Kidney (tissue), 14 donors: ENCODE data around the gene PPP1R15A. TPM values are rescaled to one million over a fixed set of nuclear protein-coding genes. Genes with fewer than 3 reads are reported as not detected.
"Not testable (repeated sequence)": the region's sequence is repeated elsewhere in the genome, so short reads cannot be mapped to it uniquely, and the experiment has no call there.

ENCODE experiments used
- DNase-seq, 5 donors: peaks; one replicate each; pipeline ENCODE4 v3.0.0-alpha.2; 2013 to 2020
- FAIRE-seq: peaks from 2 replicates; lab custom pipeline; 2012; peaks lifted over from hg19 to GRCh38; lab: Jason Lieb, UNC
- H3K27ac ChIP-seq, 2 donors: one replicate each; pipeline ENCODE4 v1.7.0; 2013; ENCODE audit warnings: low read depth in 2 of 2, low read length in 2 of 2, inconsistent platforms in 1 of 2
- H3K27me3 ChIP-seq: one replicate; pipeline ENCODE4 v1.7.1; 2013; ENCODE audit warnings: low read length, inconsistent platforms; ENCODE audit not compliant: control insufficient read depth, insufficient read depth
- H3K36me3 ChIP-seq, 3 donors: one replicate each; pipeline versions ENCODE4 v1.7.0 to v1.7.1; 2013; ENCODE audit warnings: low read length in 3 of 3, control low read depth in 1 of 3, inconsistent platforms in 1 of 3; ENCODE audit not compliant: insufficient read depth in 3 of 3, control insufficient read depth in 2 of 3
- H3K4me1 ChIP-seq, 3 donors: one replicate each; pipeline versions ENCODE4 v1.7.0 to v1.7.1; 2013; ENCODE audit warnings: low read length in 3 of 3, inconsistent platforms in 1 of 3, low read depth in 1 of 3; ENCODE audit not compliant: control insufficient read depth in 2 of 3, insufficient read depth in 2 of 3
- H3K4me3 ChIP-seq, 3 donors: one replicate each; pipeline versions ENCODE4 v1.7.0 to v1.8.1; 2013; ENCODE audit warnings: low read length in 3 of 3, control low read depth in 1 of 3, inconsistent platforms in 1 of 3
- H3K9ac ChIP-seq, 3 donors: one replicate each; pipeline versions ENCODE4 v1.7.0 to v1.7.1; 2013; ENCODE audit warnings: low read length in 3 of 3, control low read depth in 1 of 3, inconsistent platforms in 1 of 3
- H3K9me3 ChIP-seq, 3 donors: one replicate each; pipeline versions ENCODE4 v1.7.0 to v1.7.1; 2013; ENCODE audit warnings: low read length in 3 of 3, control low read depth in 1 of 3, inconsistent platforms in 1 of 3; ENCODE audit not compliant: control insufficient read depth in 2 of 3, insufficient read depth in 1 of 3
- CTCF ChIP-seq: IDR thresholded peaks from 3 replicates; pipeline ENCODE4 v1.5.1; 2012; ENCODE audit warnings: mild to moderate bottlenecking, moderate library complexity, borderline replicate concordance; ENCODE audit not compliant: insufficient read depth; ENCODE audit errors: extremely low read depth
- intact Hi-C: fragments of 100-400 bp; cut with DNase I; formaldehyde crosslinking; loops from one replicate; pipeline ENCODE4 v1.11.1; 2022
- polyA plus RNA-seq: library from polyadenylated mRNA; stranded (reverse); fragments of 350-450 nt; fragmentation: Illumina TruSeq; extraction: RNeasy Lipid Tissue Mini Kit (QIAGEN cat#74804); gene quantifications from one replicate; pipeline ENCODE4 v1.2.3, GENCODE V29; 2014; ENCODE audit warnings: low read depth, low replicate concordance; ENCODE audit not compliant: insufficient read depth
- total RNA-seq: library from RNA; stranded (reverse); fragmentation: NEBNext Ultra II Directional; extraction: Animal tissue kit (Norgen Biotek cat#: 25700); gene quantifications from one replicate; pipeline ENCODE4 v1.2.1, GENCODE V29; 2021
- donor health status: control.
- donor health status: control.
- donor health status: control.
- donor health status: control.
- donor health status: control.
- donor health status: DM: yes; HTN: yes; CAD: no.
- donor health status: Normal renal cell carcinoma (clear cell type).

Gene PPP1R15A
- total and polyA plus RNA-seq, 2 donors from 2014 or later = 24.7 to 45.1 TPM

- Histone ChIP-seq H3K4me1 (peaks cover 4 to 26% (median 13%) of the 10 kb centered on the region in 3 donors), H3K27me3 (no peaks in the 10 kb centered on the region)
- intact Hi-C loops = no loop called here
Observed at GRCh38 chr19:48872884-48873475, 759 bp downstream of the PPP1R15A start.

GRCh38 chr19:48873476-48874302 lies 1.5 kb downstream of the PPP1R15A start:
- H3K27ac ChIP-seq = peak overlapping the region; percentile 100
- H3K9ac ChIP-seq = peak overlapping the region; percentile 96 to 100 (median 99)
- H3K27me3 ChIP-seq = no peaks in the 10 kb centered on the region
- no peak for TF ChIP-seq CTCF
- no peak for FAIRE-seq
- peaks cover 0 to 14% (median 2%) of the 10 kb centered on the region in 3 donors for H3K36me3 ChIP-seq
- no peak for DNase-seq
- H3K4me1 ChIP-seq = peaks cover 4 to 26% (median 13%) of the 10 kb centered on the region in 3 donors
- H3K9me3 ChIP-seq = no peaks in the 10 kb centered on the region
- intact Hi-C loops = no loop called here
- H3K4me3 ChIP-seq = peak overlapping the region; percentile 98 to 100 (median 99)

More at GRCh38 chr19:48872884-48873475, 759 bp downstream of the PPP1R15A start:
- Histone ChIP-seq H3K36me3 (peaks cover 0 to 14% (median 2%) of the 10 kb centered on the region in 3 donors), H3K27ac (peak overlapping the region; percentile 100), H3K9me3 (no peaks in the 10 kb centered on the region), H3K4me3 (peak overlapping the region; percentile 98 to 100 (median 99)), H3K9ac (peak overlapping the region; percentile 99 to 100 (median 100))
- TF ChIP-seq CTCF = no peak
- FAIRE-seq (no peak), DNase-seq (peak; percentile 90 to 98 (median 94))

- H3K9ac ChIP-seq = peak overlapping the region in 2 of 3 donors; percentile 96 to 100
- H3K4me3 ChIP-seq = peak overlapping the region; percentile 37 to 100 (median 99)
- no peaks in the 10 kb centered on the region for H3K9me3 ChIP-seq
- no peak for DNase-seq
- intact Hi-C loops = no loop called here
- no peaks in the 10 kb centered on the region for H3K27me3 ChIP-seq
- peaks cover 4 to 26% (median 13%) of the 10 kb centered on the region in 3 donors for H3K4me1 ChIP-seq
- no peak for FAIRE-seq
- no peak for TF ChIP-seq CTCF
- H3K36me3 ChIP-seq = peaks cover 0 to 14% (median 2%) of the 10 kb centered on the region in 3 donors
- H3K27ac ChIP-seq = peak overlapping the region; percentile 100
Observed at GRCh38 chr19:48874303-48875135, 2.3 kb downstream of the PPP1R15A start.

- intact Hi-C loops, FAIRE-seq, DNase-seq, H3K9ac ChIP-seq, H3K27me3 ChIP-seq, H3K9me3 ChIP-seq: not testable (repeated sequence)
- peak overlapping the region in 1 of 3 donors; percentile 100 for H3K4me3 ChIP-seq
- H3K36me3 ChIP-seq = peaks cover 0 to 14% (median 2%) of the 10 kb centered on the region in 3 donors
- H3K4me1 ChIP-seq = peaks cover 4 to 26% (median 13%) of the 10 kb centered on the region in 3 donors
- peak overlapping the region; percentile 100 for H3K27ac ChIP-seq
Observed at GRCh38 chr19:48876043-48876981, 4.1 kb downstream of the PPP1R15A start.
